Calu3 (cell line): ENCODE data around the gene PODNL1. TPM values are rescaled to one million over a fixed set of nuclear protein-coding genes. Genes with fewer than 3 reads are reported as not detected.

Experiments used
- BruUV-seq: library from RNA; stranded (reverse); fragments of 400-500 nt; replicated peaks from 2 replicates; lab custom pipeline; 2021; lab: Mats Ljungman, UMichigan
- CTCF ChIA-PET: fragments of 300-600 bp; sonication (Branson Sonifier 250); formaldehyde crosslinking; loops from one replicate; lab custom pipeline; 2022; ENCODE audit warnings: antibody characterized with exemption; lab: Charles Lee
- DNase-seq: peaks from one replicate; pipeline ENCODE4 v3.0.0; 2022
- H3K27ac Mint-ChIP-seq: one replicate; pipeline ENCODE4 v1.8.0; 2022; ENCODE audit warnings: mixed read lengths; ENCODE audit not compliant: unreplicated experiment
- H3K27me3 Mint-ChIP-seq: one replicate; pipeline ENCODE4 v1.8.0; 2022; ENCODE audit warnings: mixed read lengths; ENCODE audit not compliant: unreplicated experiment
- H3K36me3 Mint-ChIP-seq: one replicate; pipeline ENCODE4 v1.8.0; 2022; ENCODE audit warnings: mild to moderate bottlenecking, moderate library complexity, mixed read lengths; ENCODE audit not compliant: insufficient read depth, unreplicated experiment
- H3K4me1 Mint-ChIP-seq: one replicate; pipeline ENCODE4 v1.8.0; 2022; ENCODE audit warnings: mild to moderate bottlenecking, low read depth, mixed read lengths; ENCODE audit not compliant: unreplicated experiment
- H3K4me3 Mint-ChIP-seq: one replicate; pipeline ENCODE4 v1.8.0; 2022; ENCODE audit warnings: mild to moderate bottlenecking, low read depth, moderate library complexity, mixed read lengths; ENCODE audit not compliant: unreplicated experiment
- H3K9me3 Mint-ChIP-seq: one replicate; pipeline ENCODE4 v1.8.0; 2022; ENCODE audit warnings: low read depth, mixed read lengths; ENCODE audit not compliant: unreplicated experiment
- CTCF ChIP-seq: fragments of 200-600 bp; IDR thresholded peaks from one replicate; pipeline ENCODE4 v1.8.0; 2022; ENCODE audit warnings: antibody characterized with exemption; ENCODE audit not compliant: unreplicated experiment
- intact Hi-C: fragments of 100-400 bp; cut with micrococcal nuclease; formaldehyde crosslinking; loops from one replicate; pipeline ENCODE4 v1.10.0; 2022; ENCODE audit not compliant: unreplicated experiment
- total RNA-seq: library from RNA; stranded (reverse); gene quantifications from 2 replicates; pipeline ENCODE4 v1.2.3, GENCODE V29; 2022

PODNL1 gene
- total RNA-seq, 1 experiment from 2014 or later, result not detected

- Mint-ChIP-seq H3K9me3 (no peaks in the 10 kb centered on the region), H3K4me1 (no peaks in the 10 kb centered on the region)
These were observed 46.9 kb upstream of the PODNL1 start for GRCh38 chr19:13984875-13985741.

DNA sequence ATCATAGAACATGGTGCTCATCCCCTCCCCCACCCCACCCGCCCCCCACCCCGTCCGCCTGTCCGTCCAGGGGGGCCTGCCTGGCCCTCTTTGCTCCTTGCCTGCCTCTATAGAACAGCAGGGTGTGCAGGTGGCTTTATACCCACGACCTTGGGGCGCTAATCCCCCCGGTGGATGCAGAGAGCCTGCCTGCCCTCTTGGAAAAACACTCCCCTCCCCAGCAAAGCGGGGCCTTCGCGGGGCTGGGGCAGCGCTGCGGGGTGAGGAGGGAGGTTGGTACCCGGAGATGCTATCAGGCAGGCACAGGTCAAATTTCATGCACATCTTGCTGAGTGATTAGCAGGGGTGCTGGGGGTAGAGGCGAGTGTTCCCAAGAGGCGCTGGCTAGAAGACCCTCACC, 46.0 kb upstream of the PODNL1 start:
- Mint-ChIP-seq H3K4me3 (no peak overlapping the region), H3K4me1 (no peaks in the 10 kb centered on the region), H3K27me3 (no peaks in the 10 kb centered on the region), H3K27ac (no peak overlapping the region), H3K9me3 (no peaks in the 10 kb centered on the region), H3K36me3 (peaks cover 5% of the 10 kb centered on the region)
- DNase-seq, result no peak
- intact Hi-C loops, result no loop called here
- TF ChIP-seq CTCF, result no peak
- no TSS peak for BruUV-seq
- CTCF ChIA-PET, result no interaction called here

More at GRCh38 chr19:13984875-13985741, 46.9 kb upstream of the PODNL1 start:
- Mint-ChIP-seq H3K27ac (no peak overlapping the region), H3K4me3 (no peak overlapping the region), H3K36me3 (peaks cover 14% of the 10 kb centered on the region), H3K27me3 (no peaks in the 10 kb centered on the region)
- no peak for DNase-seq
- intact Hi-C loops, result no loop called here
- TF ChIP-seq CTCF, result no peak
- no TSS peak for BruUV-seq
- CTCF ChIA-PET, result no interaction called here

- no peaks in the 10 kb centered on the region for H3K4me1 Mint-ChIP-seq
- intact Hi-C loops, result no loop called here
- CTCF ChIA-PET, result no interaction called here
- no peak for TF ChIP-seq CTCF
- no TSS peak for BruUV-seq
- H3K36me3 Mint-ChIP-seq, result no peaks in the 10 kb centered on the region
- no peak overlapping the region for H3K27ac Mint-ChIP-seq
- H3K27me3 Mint-ChIP-seq, result no peaks in the 10 kb centered on the region
- no peak for DNase-seq
- no peak overlapping the region for H3K4me3 Mint-ChIP-seq
- H3K9me3 Mint-ChIP-seq, result no peaks in the 10 kb centered on the region
These were observed 45.1 kb upstream of the PODNL1 start for GRCh38 chr19:13983213-13983889.

GRCh38 chr19:13982773-13983172, 44.6 kb upstream of the PODNL1 start:
- Mint-ChIP-seq H3K4me1 (no peaks in the 10 kb centered on the region), H3K9me3 (no peaks in the 10 kb centered on the region), H3K36me3 (no peaks in the 10 kb centered on the region), H3K4me3 (no peak overlapping the region), H3K27me3 (no peaks in the 10 kb centered on the region), H3K27ac (no peak overlapping the region)
- BruUV-seq, result no TSS peak
- no peak for TF ChIP-seq CTCF
- intact Hi-C loops, result no loop called here
- CTCF ChIA-PET, result no interaction called here
- no peak for DNase-seq
